A673 (cell line): ENCODE data around the gene SPTLC3.

Experiments used
- EZH2 ChIP-seq: fragments of 200-600 bp; sonication (generic); IDR thresholded peaks from 2 replicates; pipeline ENCODE4 v1.6.1; 2017; ENCODE audit warnings: borderline replicate concordance, low read depth, mild to moderate bottlenecking, mixed read lengths, antibody characterized with exemption, low read length; ENCODE audit not compliant: poor library complexity, severe bottlenecking
- TF ChIP-seq, protein P1 (sequence below): fragments of 300-800, 200-600 bp; sonication (generic); conservative IDR thresholded peaks from 2 replicates; pipeline ENCODE4 v1.5.1; 2017; ENCODE audit warnings: low read depth, mild to moderate bottlenecking, antibody characterized with exemption, low read length, moderate library complexity, mixed read lengths

DNA sequence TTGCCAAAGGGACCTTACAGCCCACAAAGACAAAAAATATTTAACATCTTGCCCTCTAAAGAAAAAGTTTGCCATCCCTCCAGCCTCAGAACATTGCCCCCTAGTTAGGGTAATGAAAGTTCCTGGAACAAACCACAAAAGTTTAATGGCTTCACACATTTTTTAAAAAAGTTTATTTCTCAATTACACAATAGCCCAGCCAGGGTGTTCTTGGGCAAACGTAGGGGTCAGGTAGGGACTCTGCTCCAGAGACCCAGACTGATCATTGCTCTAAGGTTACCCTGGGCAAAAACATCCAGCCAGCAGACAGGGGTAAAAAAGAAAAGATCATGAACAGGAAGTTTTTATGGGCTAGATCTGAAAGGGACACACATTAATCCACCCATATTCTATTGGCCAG lies 207.8 kb downstream of the SPTLC3 start:
- TF ChIP-seq, protein P1, sequence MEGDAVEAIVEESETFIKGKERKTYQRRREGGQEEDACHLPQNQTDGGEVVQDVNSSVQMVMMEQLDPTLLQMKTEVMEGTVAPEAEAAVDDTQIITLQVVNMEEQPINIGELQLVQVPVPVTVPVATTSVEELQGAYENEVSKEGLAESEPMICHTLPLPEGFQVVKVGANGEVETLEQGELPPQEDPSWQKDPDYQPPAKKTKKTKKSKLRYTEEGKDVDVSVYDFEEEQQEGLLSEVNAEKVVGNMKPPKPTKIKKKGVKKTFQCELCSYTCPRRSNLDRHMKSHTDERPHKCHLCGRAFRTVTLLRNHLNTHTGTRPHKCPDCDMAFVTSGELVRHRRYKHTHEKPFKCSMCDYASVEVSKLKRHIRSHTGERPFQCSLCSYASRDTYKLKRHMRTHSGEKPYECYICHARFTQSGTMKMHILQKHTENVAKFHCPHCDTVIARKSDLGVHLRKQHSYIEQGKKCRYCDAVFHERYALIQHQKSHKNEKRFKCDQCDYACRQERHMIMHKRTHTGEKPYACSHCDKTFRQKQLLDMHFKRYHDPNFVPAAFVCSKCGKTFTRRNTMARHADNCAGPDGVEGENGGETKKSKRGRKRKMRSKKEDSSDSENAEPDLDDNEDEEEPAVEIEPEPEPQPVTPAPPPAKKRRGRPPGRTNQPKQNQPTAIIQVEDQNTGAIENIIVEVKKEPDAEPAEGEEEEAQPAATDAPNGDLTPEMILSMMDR, result no peak
- no peak for TF ChIP-seq EZH2
